K562 (cell line): ENCODE measurements around the gene LENG9. TPM values are rescaled to one million over a fixed set of nuclear protein-coding genes. Genes with fewer than 3 reads are reported as not detected.

ENCODE experiments used
- ATAC-seq: fragments of 200-7000 bp; cut with Tn5 transposase; 3 replicates; pipeline ENCODE4 v1.9.1; 2020; ENCODE audit warnings: moderate library complexity
- BruUV-seq: library from RNA; stranded (reverse); fragments of 400-500 nt; replicated peaks from 2 replicates; lab custom pipeline; 2021; lab: Mats Ljungman, UMichigan
- CTCF ChIA-PET: fragments of 300-600 bp; formaldehyde crosslinking; extraction: SDS; loops from one replicate; lab custom pipeline; 2021; ENCODE audit warnings: low intra/inter-chr PET ratio; lab: Yijun Ruan, JAX
- POLR2A ChIA-PET: fragments of 300-600, 350-650 bp; sonication (Branson Sonifier 250); formaldehyde crosslinking; extraction: SDS; loops from one replicate; lab custom pipeline; 2021; ENCODE audit warnings: antibody characterized with exemption, inconsistent platforms; lab: Yijun Ruan, JAX
- DNase-seq, 4 experiments: peaks; one replicate each; pipeline versions ENCODE4 v3.0.0 to v3.0.0-alpha.2; 2011 to 2018; ENCODE audit warnings: low spot score in 3 of 4, mixed read lengths in 3 of 4; ENCODE audit errors: extremely low read depth in 1 of 4
- FAIRE-seq: peaks from 2 replicates; lab custom pipeline; 2011; peaks lifted over from hg19 to GRCh38; lab: Jason Lieb, UNC
- H2AFZ ChIP-seq: 2 replicates; pipeline ENCODE4 v1.6.0; 2011; ENCODE audit warnings: low read depth, low read length, control low read depth, inconsistent platforms
- H3K27ac ChIP-seq: fragments of 200-600 bp; 3 replicates; pipeline ENCODE4 v1.8.0; 2011; ENCODE audit warnings: low read depth, mild to moderate bottlenecking, control low read depth, inconsistent platforms, low read length, moderate library complexity, mixed read lengths; ENCODE audit errors: extremely low read depth
- H3K27me3 ChIP-seq, 2 experiments: fragments of 300-600 bp in 1 of 2; 2 replicates in 1 of 2; 3 replicates in 1 of 2; pipeline versions ENCODE4 v1.6.0 to v1.8.0; 2011; ENCODE audit warnings: inconsistent platforms in 2 of 2, low read length in 2 of 2, mild to moderate bottlenecking in 1 of 2, mixed read lengths in 1 of 2, moderate library complexity in 1 of 2; ENCODE audit not compliant: control insufficient read depth in 2 of 2, insufficient read depth in 2 of 2
- H3K36me3 ChIP-seq: fragments of 300-600 bp; 3 replicates; pipeline ENCODE4 v1.8.0; 2011; ENCODE audit warnings: mild to moderate bottlenecking, low read length, inconsistent platforms; ENCODE audit not compliant: control insufficient read depth, insufficient read depth
- H3K4me1 ChIP-seq, 2 experiments: fragments of 200-600 bp in 1 of 2; replicated peaks in 1 of 2; 2 replicates in 1 of 2; 3 replicates in 1 of 2; pipeline versions ENCODE4 v1.5.1 to v1.8.0; 2011; ENCODE audit warnings: inconsistent platforms in 2 of 2, low read length in 2 of 2, mild to moderate bottlenecking in 1 of 2, mixed read lengths in 1 of 2, moderate library complexity in 1 of 2; ENCODE audit not compliant: control insufficient read depth in 2 of 2, insufficient read depth in 2 of 2
- H3K4me2 ChIP-seq: 2 replicates; pipeline ENCODE4 v1.6.1; 2011; ENCODE audit warnings: low read length, control low read depth, inconsistent platforms, mixed read lengths; ENCODE audit not compliant: insufficient read depth
- H3K4me3 ChIP-seq: fragments of 200-600 bp; sonication (generic), shearing (Covaris generic); 2 replicates; pipeline ENCODE4 v1.5.1; 2016; ENCODE audit warnings: control low read depth, inconsistent platforms
- H3K79me2 ChIP-seq: fragments of 200-600 bp; 3 replicates; pipeline ENCODE4 v1.8.0; 2011; ENCODE audit warnings: low read length, inconsistent platforms; ENCODE audit not compliant: control insufficient read depth, insufficient read depth
- H3K9ac ChIP-seq, 2 experiments: 2 replicates each; pipeline versions ENCODE4 v1.6.0 to v1.6.1; 2011; ENCODE audit warnings: low read depth in 2 of 2, low read length in 2 of 2, control low read depth in 1 of 2, inconsistent platforms in 1 of 2, mild to moderate bottlenecking in 1 of 2, mixed read lengths in 1 of 2; ENCODE audit not compliant: insufficient read depth in 1 of 2
- H3K9me1 ChIP-seq: one replicate; pipeline ENCODE4 v1.6.0; 2011; ENCODE audit warnings: inconsistent platforms, mild to moderate bottlenecking, low read length, moderate library complexity; ENCODE audit not compliant: control insufficient read depth, insufficient read depth
- H3K9me3 ChIP-seq: replicated peaks from 2 replicates; pipeline ENCODE4 v1.5.1; 2011; ENCODE audit warnings: low read depth, low read length, inconsistent platforms; ENCODE audit not compliant: control insufficient read depth, insufficient read depth
- H4K20me1 ChIP-seq: replicated peaks from 2 replicates; pipeline ENCODE4 v1.6.1; 2011; ENCODE audit warnings: low read length, inconsistent platforms, mixed read lengths; ENCODE audit not compliant: control insufficient read depth, insufficient read depth
- CBX5 ChIP-seq: IDR thresholded peaks from 2 replicates; pipeline ENCODE4 v1.6.1; 2014; ENCODE audit warnings: low read depth, borderline replicate concordance
- CEBPB ChIP-seq: fragments of 450-650 bp; IDR thresholded peaks from 2 replicates; pipeline ENCODE4 v1.6.1; 2016; ENCODE audit warnings: missing genetic modification characterization, missing compliant biosample characterization
- GTF2B ChIP-seq: IDR thresholded peaks from 2 replicates; pipeline ENCODE4 v1.6.1; 2011; ENCODE audit not compliant: insufficient read length; ENCODE audit errors: extremely low read depth
- GTF2F1 ChIP-seq: IDR thresholded peaks from 2 replicates; pipeline ENCODE4 v1.6.1; 2011; ENCODE audit warnings: low read depth, low read length, improper control_type of control experiment
- MAFK ChIP-seq: IDR thresholded peaks from 2 replicates; pipeline ENCODE4 v1.6.1; 2011; ENCODE audit warnings: low read length, improper control_type of control experiment
- MEIS2 ChIP-seq: fragments of 450-650 bp; IDR thresholded peaks from 2 replicates; pipeline ENCODE4 v1.6.1; 2014; ENCODE audit warnings: mild to moderate bottlenecking; ENCODE audit not compliant: partially characterized antibody
- NR4A1 ChIP-seq, 2 experiments: fragments of 250-450 bp in 1 of 2; fragments of 450-650 bp in 1 of 2; sonication (Bioruptor Pico) in 1 of 2; IDR thresholded peaks; 2 replicates each; pipeline versions ENCODE4 v1.4.0 to v1.6.1; 2016 to 2020; ENCODE audit warnings: mild to moderate bottlenecking in 2 of 2, missing compliant biosample characterization in 1 of 2, missing genetic modification characterization in 1 of 2, moderate library complexity in 1 of 2
- POLR3G ChIP-seq: IDR thresholded peaks from 2 replicates; pipeline ENCODE4 v1.6.1; 2011; ENCODE audit not compliant: insufficient read length, insufficient replicate concordance; ENCODE audit errors: extremely low read depth
- PYGO2 ChIP-seq: fragments of 450-650 bp; IDR thresholded peaks from 2 replicates; pipeline ENCODE4 v1.6.1; 2016; ENCODE audit warnings: mild to moderate bottlenecking, missing genetic modification characterization, moderate library complexity, missing compliant biosample characterization
- RAD51 ChIP-seq: fragments of 450-650 bp; IDR thresholded peaks from 2 replicates; pipeline ENCODE4 v1.7.1; 2016; ENCODE audit warnings: low read depth, mild to moderate bottlenecking, borderline replicate concordance
- SMARCE1 ChIP-seq: fragments of 450-650 bp; IDR thresholded peaks from 2 replicates; pipeline ENCODE4 v1.7.1; 2016; ENCODE audit warnings: mild to moderate bottlenecking
- SRSF7 ChIP-seq: fragments of 200-400 bp; formaldehyde crosslinking; optimal IDR thresholded peaks from 2 replicates; pipeline ENCODE3; 2017; ENCODE audit warnings: mild to moderate bottlenecking, low read depth, low read length
- THRAP3 ChIP-seq: fragments of 450-650 bp; IDR thresholded peaks from 2 replicates; pipeline ENCODE4 v1.6.1; 2016; ENCODE audit warnings: mild to moderate bottlenecking, inconsistent platforms, borderline replicate concordance
- VEZF1 ChIP-seq: fragments of 200-800 bp; sonication (Bioruptor generic); IDR thresholded peaks from 2 replicates; pipeline ENCODE4 v1.6.1; 2017; ENCODE audit warnings: missing genetic modification characterization, missing compliant biosample characterization
- YY1 ChIP-seq, 3 experiments: IDR thresholded peaks; 2 replicates each; pipeline ENCODE4 v1.6.1; 2011; ENCODE audit warnings: low read length in 2 of 3, mild to moderate bottlenecking in 2 of 3, moderate library complexity in 2 of 3, borderline replicate concordance in 1 of 3, control low read depth in 1 of 3, low read depth in 1 of 3; ENCODE audit not compliant: insufficient read depth in 3 of 3, insufficient replicate concordance in 2 of 3, control insufficient read depth in 1 of 3, insufficient read length in 1 of 3; ENCODE audit errors: extremely low read depth in 1 of 3
- ZNF3 ChIP-seq: fragments of 250-450 bp; sonication (Bioruptor Pico); IDR thresholded peaks from 2 replicates; pipeline ENCODE4 v1.5.0; 2021; ENCODE audit warnings: mild to moderate bottlenecking, moderate library complexity
- ZNF431 ChIP-seq: sonication (generic); formaldehyde crosslinking; IDR thresholded peaks from 2 replicates; pipeline ENCODE4 v1.8.0; 2022; ENCODE audit warnings: mild to moderate bottlenecking, missing genetic modification reagents
- WGBS: fragments of 100-300 bp; shearing (Covaris generic); methylation state at CpG from one replicate; pipeline ENCODE4 v1.1.6; 2016; ENCODE audit warnings: low coverage, mixed read lengths; ENCODE audit not compliant: insufficient coverage; ENCODE audit errors: missing lambda C conversion rate; 5-methylcytosine and 5-hydroxymethylcytosine counted together
- in situ Hi-C: fragments of 300-500 bp; cut with MboI; formaldehyde crosslinking; loops from 4 replicates; pipeline ENCODE4 v1.15.0; 2018; ENCODE audit warnings: inconsistent platforms, mixed read lengths
- intact Hi-C: fragments of 100-400 bp; cut with micrococcal nuclease; formaldehyde crosslinking; loops from 2 replicates; pipeline ENCODE4 v1.14.2; 2022
- polyA plus RNA-seq, 8 experiments: library from polyadenylated mRNA; depleted of rRNA in 4 of 8; stranded (reverse) in 5 of 8; unstranded in 3 of 8; fragments of >200 nt; fragmentation: Nextera tagmentation in 2 of 8; fragmentation: Illumina TruSeq in 1 of 8; extraction: Ambion mirVana in 2 of 8; extraction: Trizol in 1 of 8; gene quantifications; 2 replicates each; pipeline versions ENCODE4 v1.2.1 to v1.2.3, GENCODE V29; 2011 to 2014; ENCODE audit warnings: inconsistent platforms in 1 of 8, missing spikeins in 1 of 8
- total RNA-seq, 7 experiments: library from RNA; depleted of rRNA in 6 of 7; stranded (reverse); fragments of >200 nt in 6 of 7; fragmentation: Illumina TruSeq in 2 of 7; extraction: Trizol in 2 of 7; gene quantifications; 2 replicates each; pipeline versions ENCODE4 v1.2.1 to v1.2.3, GENCODE V29; 2011 to 2021; ENCODE audit warnings: low replicate concordance in 1 of 7

The LENG9 gene
- total and polyA plus RNA-seq, 9 of the 15 experiments (the other 6 are each of a cell fraction or from before 2014, with no cell fraction given), result 0.06 to 0.64 (median 0.33) TPM; not detected in 1

GRCh38 chr19:54489766-54490165 is 26.2 kb upstream of the LENG9 start:
- Histone ChIP-seq H3K36me3 (no peaks in the 10 kb centered on the region), H3K4me3 (no peak overlapping the region), H3K9me3 (no peaks in the 10 kb centered on the region), H3K27me3 (peaks cover 18 to 44% of the 10 kb centered on the region in 2 experiments; a peak in 4 of 5 replicates), H3K4me2 (no peak overlapping the region), H3K27ac (no peak overlapping the region), H2AFZ (no peak overlapping the region), H3K4me1 (no peaks in the 10 kb centered on the region), H3K9ac (no peak overlapping the region), H3K79me2 (no peaks in the 10 kb centered on the region), H4K20me1 (no peaks in the 10 kb centered on the region; the same call in 1 of the 2 replicates), H3K9me1 (no peaks in the 10 kb centered on the region)
- TF ChIP-seq MAFK (no peak), GTF2B (no peak), VEZF1 (CRISPR knock-in tag) (no peak), THRAP3 (no peak), ZNF431 (CRISPR knock-in tag) (no peak), MEIS2 (no peak), CBX5 (no peak), POLR3G (no peak), YY1 (IDR thresholded peaks at IDR 0.05; ENCODE audit: borderline replicate concordance in 1 of 3, control insufficient read depth in 1 of 3, extremely low read depth in 1 of 3, insufficient read depth in 3 of 3, insufficient read length in 1 of 3, insufficient replicate concordance in 2 of 3, low read depth in 1 of 3, low read length in 2 of 3) (no peak), CEBPB (tag) (no peak), RAD51 (no peak), GTF2F1 (no peak), PYGO2 (tag) (no peak), SMARCE1 (no peak), ZNF3 (CRISPR knock-in tag) (no peak), SRSF7 (no peak), NR4A1 (CRISPR knock-in tag; IDR thresholded peaks at IDR 0.05) (no peak), NR4A1 (tag; IDR thresholded peaks at IDR 0.05) (no peak)
- ATAC-seq (no peak), FAIRE-seq (no peak), DNase-seq (no peak)
- POLR2A ChIA-PET, result interaction anchor here (0.7 kb wide), 1 partner anchor 19 kb away, joined by 3 read pairs; no protein-coding TSS in a partner anchor
- CTCF ChIA-PET, result interaction anchor here (0.6 kb wide), 1 partner anchor 192 kb away, joined by 5 read pairs; no protein-coding TSS in a partner anchor
- no TSS peak for BruUV-seq
- in situ Hi-C loops (loop anchor here (10.0 kb wide), 1 partner anchor 185 kb away; no protein-coding TSS in a partner anchor), intact Hi-C loops (no loop called here)
- WGBS, result 1% methylated on average over 9 of the region's 9 CpGs
